ENCODE data around the gene KBTBD3. TPM values are rescaled to one million over a fixed set of nuclear protein-coding genes. Genes with fewer than 3 reads are reported as not detected.

The KBTBD3 gene
- polyA plus RNA-seq, 2 of the 4 experiments (the other 2 are of a cell fraction), result 3.7 to 6.9 TPM

- 61% methylated on average over 5 of the region's 5 CpGs for WGBS (ENCODE audit: missing lambda C conversion rate)
Measured at GRCh38 chr11:106049727-106050476, 27.2 kb downstream of the KBTBD3 start.

GRCh38 chr11:106047631-106048030 lies 29.5 kb downstream of the KBTBD3 start:
- no peak overlapping the region for H3K27ac ChIP-seq
- ChIA-PET CTCF (no interaction called here), POLR2A (no interaction called here)
- ATAC-seq (no peak), DNase-seq (ENCODE audit: low read depth in 1 of 2, low spot score in 1 of 2) (no peak), FAIRE-seq (no peak)
- H3K4me3 ChIP-seq, result no peak overlapping the region
- no peak for TF ChIP-seq RCOR1 (IDR thresholded peaks at IDR 0.05; ENCODE audit: low read depth, low read length)
- no peak for TF ChIP-seq RFX5 (IDR thresholded peaks at IDR 0.05)
- no peak for TF ChIP-seq EHF (CRISPR knock-in tag; IDR thresholded peaks at IDR 0.05)
- H3K9me3 ChIP-seq, result no peaks in the 10 kb centered on the region
- H3K4me2 ChIP-seq, result no peak overlapping the region
- H3K4me1 ChIP-seq, result no peaks in the 10 kb centered on the region

More at GRCh38 chr11:106049727-106050476, 27.2 kb downstream of the KBTBD3 start:
- Histone ChIP-seq H3K4me2 (no peak overlapping the region), H3K4me1 (no peaks in the 10 kb centered on the region), H3K9me3 (no peaks in the 10 kb centered on the region), H3K4me3 (no peak overlapping the region), H3K27ac (no peak overlapping the region)
- ChIA-PET POLR2A (no interaction called here), CTCF (interaction anchor here (0.7 kb wide), 1 partner anchor 21 kb away, joined by 3 read pairs; no protein-coding TSS in a partner anchor)
- TF ChIP-seq NFE2L2 (conservative IDR thresholded peaks at IDR 0.05; ENCODE audit: low read length) (no peak), FOSL2 (IDR thresholded peaks at IDR 0.05) (no peak), FOSL2 (CRISPR knock-in tag; IDR thresholded peaks at IDR 0.05) (no peak), TFCP2L1 (CRISPR knock-in tag; IDR thresholded peaks at IDR 0.05) (no peak), MAZ (IDR thresholded peaks at IDR 0.05; ENCODE audit: borderline replicate concordance, low read depth, low read length) (no peak), RAD21 (conservative IDR thresholded peaks at IDR 0.05 in 1 of 2, IDR thresholded peaks at IDR 0.05 in 1 of 2) (no peak), ZNF302 (CRISPR knock-in tag; IDR thresholded peaks at IDR 0.05) (no peak), SREBF2 (IDR thresholded peaks at IDR 0.05) (no peak), TP53 (CRISPR knock-in tag; IDR thresholded peaks at IDR 0.05) (no peak), FOSB (CRISPR knock-in tag; IDR thresholded peaks at IDR 0.05) (no peak), HDAC2 (IDR thresholded peaks at IDR 0.05) (no peak), RFX5 (IDR thresholded peaks at IDR 0.05) (no peak), HMGXB4 (CRISPR knock-in tag; IDR thresholded peaks at IDR 0.05; ENCODE audit: borderline replicate concordance) (no peak), POLR2AphosphoS2 (conservative IDR thresholded peaks at IDR 0.05; ENCODE audit: low read length) (no peak), GATA3 (IDR thresholded peaks at IDR 0.05; ENCODE audit: borderline replicate concordance) (no peak)
- DNase-seq (ENCODE audit: low read depth in 1 of 2, low spot score in 1 of 2) (no peak), ATAC-seq (no peak), FAIRE-seq (no peak)

GRCh38 chr11:106043540-106043939 lies 33.6 kb downstream of the KBTBD3 start:
- ChIA-PET CTCF (no interaction called here), POLR2A (no interaction called here)
- Histone ChIP-seq H3K27ac (no peak overlapping the region), H3K4me1 (no peaks in the 10 kb centered on the region), H3K9me3 (no peaks in the 10 kb centered on the region), H3K4me2 (no peak overlapping the region), H3K4me3 (no peak overlapping the region)
- FAIRE-seq (no peak), DNase-seq (ENCODE audit: low read depth in 1 of 2, low spot score in 1 of 2) (no peak), ATAC-seq (no peak)
- no peak for TF ChIP-seq TFCP2L1 (CRISPR knock-in tag; IDR thresholded peaks at IDR 0.05)
- no peak for TF ChIP-seq FOSB (CRISPR knock-in tag; IDR thresholded peaks at IDR 0.05)
- no peak for TF ChIP-seq ZSCAN20 (CRISPR knock-in tag; IDR thresholded peaks at IDR 0.05)
- no peak for TF ChIP-seq PBX3 (IDR thresholded peaks at IDR 0.05)

GRCh38 chr11:106032861-106033260 lies 44.3 kb downstream of the KBTBD3 start:
- CTCF ChIA-PET, result no interaction called here
- Histone ChIP-seq H3K4me2 (no peak overlapping the region), H3K9me3 (no peaks in the 10 kb centered on the region), H3K27ac (no peak overlapping the region), H3K4me1 (no peaks in the 10 kb centered on the region), H3K4me3 (no peak overlapping the region)
- FAIRE-seq (no peak), ATAC-seq (no peak), DNase-seq (ENCODE audit: low read depth in 1 of 2, low spot score in 1 of 2) (no peak)
- POLR2A ChIA-PET, result no interaction called here
- WGBS (ENCODE audit: missing lambda C conversion rate), result 98% methylated on average over 2 of the region's 2 CpGs
- TF ChIP-seq NR3C1 (IDR thresholded peaks at IDR 0.05), result no peak
- TF ChIP-seq RCOR1 (IDR thresholded peaks at IDR 0.05; ENCODE audit: low read depth, low read length), result no peak
- TF ChIP-seq PBX3 (IDR thresholded peaks at IDR 0.05), result no peak
- no peak for TF ChIP-seq ZNF302 (CRISPR knock-in tag; IDR thresholded peaks at IDR 0.05)
- TF ChIP-seq CBX8 (IDR thresholded peaks at IDR 0.05), result no peak
- no peak for TF ChIP-seq RNF2 (IDR thresholded peaks at IDR 0.05; ENCODE audit: borderline replicate concordance, low read depth)
- no peak for TF ChIP-seq CBX2 (IDR thresholded peaks at IDR 0.05; ENCODE audit: borderline replicate concordance, low read depth)
- TF ChIP-seq REST (IDR thresholded peaks at IDR 0.05), result no peak

Measured in A549 (cell line).